GM12865 (cell line): ENCODE data around the gene HOXC11.

ENCODE experiments used
- DNase-seq: peaks from one replicate; pipeline ENCODE4 v3.0.0; 2010; ENCODE audit warnings: low read depth
- H3K4me3 ChIP-seq: 2 replicates; pipeline ENCODE4 v1.5.1; 2011; ENCODE audit warnings: mild to moderate bottlenecking, low read depth, low read length, control low read depth
- CTCF ChIP-seq: IDR thresholded peaks from 2 replicates; pipeline ENCODE4 v1.5.1; 2011; ENCODE audit warnings: low read length, control low read depth, low read depth, inconsistent platforms; ENCODE audit not compliant: insufficient read depth; ENCODE audit errors: missing control alignments

Gene HOXC11

GRCh38 chr12:54021432-54022013, 48.6 kb downstream of the HOXC11 start:
- peak overlapping the region; percentile 4 for H3K4me3 ChIP-seq

DNA sequence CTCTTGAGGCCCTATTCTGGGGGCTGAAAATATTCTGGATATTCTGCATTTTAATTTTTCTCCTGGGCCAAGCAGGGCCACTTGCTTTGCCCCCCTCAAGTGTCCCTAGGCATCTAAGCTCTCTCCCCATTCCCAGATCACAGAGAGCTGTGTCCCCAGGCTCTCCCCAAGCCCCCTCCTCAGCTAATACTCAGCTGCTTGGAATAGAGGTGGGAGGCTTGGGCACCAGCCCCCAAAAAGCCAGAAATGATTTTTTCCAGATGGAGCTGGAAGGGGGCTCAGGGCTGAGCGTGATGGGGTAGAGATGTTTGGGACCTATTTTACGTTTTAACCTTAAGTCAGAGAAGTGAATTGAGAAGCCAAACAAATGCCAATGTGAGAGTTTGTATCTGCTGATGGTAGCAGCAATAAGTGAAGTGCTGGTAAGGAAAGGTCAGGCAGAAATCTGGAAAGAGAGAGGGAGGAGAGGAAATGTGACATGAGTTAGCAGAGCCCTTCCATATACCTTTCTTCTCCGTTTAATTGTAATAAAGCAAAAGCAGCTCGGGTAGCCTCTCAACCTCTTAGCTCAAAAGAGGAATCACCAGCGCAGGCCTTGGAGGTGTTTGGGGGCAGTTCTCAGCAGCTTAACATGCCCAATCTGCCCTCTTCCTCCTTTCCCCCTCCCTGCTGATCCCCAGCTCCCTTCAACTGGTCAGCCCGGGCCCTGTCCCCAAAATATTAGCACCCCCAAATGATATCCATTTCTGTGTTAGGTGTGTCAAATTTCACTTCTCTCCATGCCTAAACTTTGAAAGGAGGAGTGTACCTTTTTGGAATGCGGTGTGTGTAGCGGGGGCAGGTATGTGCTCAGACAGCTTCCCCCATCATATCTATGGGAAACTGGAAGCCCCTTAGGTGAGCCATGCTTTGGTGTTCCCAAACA, 50.3 kb downstream of the HOXC11 start:
- no peak for DNase-seq
- no peak for TF ChIP-seq CTCF
- no peak overlapping the region for H3K4me3 ChIP-seq

More at GRCh38 chr12:54021432-54022013, 48.6 kb downstream of the HOXC11 start:
- peak; percentile 23 for TF ChIP-seq CTCF
- DNase-seq = peak; percentile 38

DNA sequence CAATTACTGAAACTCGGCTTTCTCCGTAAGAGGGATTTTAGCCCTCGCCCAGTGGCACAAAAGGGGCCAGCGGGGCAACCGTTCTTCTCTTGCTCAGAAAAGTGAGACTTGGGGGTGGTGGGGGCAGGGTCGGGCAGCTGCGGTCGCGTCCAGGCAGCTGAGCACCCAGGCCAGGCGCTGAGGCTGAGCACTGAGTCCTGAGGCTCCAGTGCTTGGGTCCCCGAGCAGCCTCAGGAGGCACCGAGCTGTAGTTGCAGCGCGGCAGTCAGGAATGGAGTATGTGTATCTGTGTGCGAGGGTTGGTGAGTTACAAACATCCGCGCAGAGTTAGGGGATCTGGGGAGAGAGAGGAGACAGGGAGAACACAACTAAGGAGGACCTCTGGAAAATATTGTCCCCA, 51.2 kb downstream of the HOXC11 start:
- DNase-seq = no peak
- no peak for TF ChIP-seq CTCF

GRCh38 chr12:54024581-54025305, 51.8 kb downstream of the HOXC11 start:
- no peak for DNase-seq
- H3K4me3 ChIP-seq = no peak overlapping the region
- TF ChIP-seq CTCF = no peak

More for the DNA sequence above, 51.2 kb downstream of the HOXC11 start:
- no peak overlapping the region for H3K4me3 ChIP-seq

DNA sequence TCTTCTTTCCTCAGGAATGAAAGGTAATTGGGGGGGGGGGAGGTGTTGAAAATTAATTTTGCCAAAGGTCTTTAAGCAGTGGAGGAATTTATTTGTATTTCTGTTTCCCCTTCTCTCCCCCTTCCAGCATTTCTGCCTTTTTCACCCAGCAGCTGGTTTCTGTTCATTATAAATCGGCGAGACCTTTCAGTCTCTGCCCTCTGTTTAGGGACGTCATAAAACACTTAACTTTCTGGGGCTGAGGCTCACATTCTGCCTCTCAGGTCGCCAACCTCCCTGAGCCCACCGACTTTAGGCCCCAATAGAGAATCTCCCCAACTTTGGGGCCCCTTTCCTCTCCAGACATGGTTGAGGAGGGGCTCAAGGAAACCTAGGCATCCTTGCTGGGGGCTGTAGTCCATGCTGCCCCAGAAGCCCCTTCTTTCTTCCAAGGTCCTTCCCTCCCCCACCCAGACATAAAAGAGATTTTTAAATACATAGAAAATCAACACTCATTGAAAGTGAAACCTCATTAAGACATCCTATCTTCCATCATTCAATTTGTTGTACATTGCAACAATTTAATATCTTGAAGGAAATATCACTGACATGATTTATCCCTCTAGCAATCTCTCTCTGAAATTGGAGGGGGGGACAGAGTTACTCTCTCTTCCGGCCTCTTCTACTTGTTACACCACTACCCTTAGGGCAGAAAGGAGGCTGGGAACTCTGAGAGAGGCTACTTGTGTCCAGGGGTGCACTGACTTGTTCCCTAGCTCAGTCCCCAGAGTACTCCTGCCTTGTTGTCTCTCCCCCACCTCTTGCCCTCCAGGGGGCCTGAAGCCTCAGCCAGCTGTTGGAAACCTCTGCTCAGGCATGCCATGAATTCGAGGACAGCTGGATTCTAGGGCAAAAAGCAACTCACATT, 52.8 kb downstream of the HOXC11 start:
- TF ChIP-seq CTCF = no peak
- H3K4me3 ChIP-seq = no peak overlapping the region
- no peak for DNase-seq

GRCh38 chr12:54026640-54027441, 53.9 kb downstream of the HOXC11 start:
- TF ChIP-seq CTCF = no peak
- no peak overlapping the region for H3K4me3 ChIP-seq
- no peak for DNase-seq
